Measurements from ENCODE around the gene IRAK3. TPM values are rescaled to one million over a fixed set of nuclear protein-coding genes. Genes with fewer than 3 reads are reported as not detected.
"Not testable (repeated sequence)": the region's sequence is repeated elsewhere in the genome, so short reads cannot be mapped to it uniquely, and the experiment has no call there.

The IRAK3 gene
- polyA plus RNA-seq, 6 donors from 2014 or later = 1.7 to 7.3 (median 2.1) TPM; not detected in 1

DNA sequence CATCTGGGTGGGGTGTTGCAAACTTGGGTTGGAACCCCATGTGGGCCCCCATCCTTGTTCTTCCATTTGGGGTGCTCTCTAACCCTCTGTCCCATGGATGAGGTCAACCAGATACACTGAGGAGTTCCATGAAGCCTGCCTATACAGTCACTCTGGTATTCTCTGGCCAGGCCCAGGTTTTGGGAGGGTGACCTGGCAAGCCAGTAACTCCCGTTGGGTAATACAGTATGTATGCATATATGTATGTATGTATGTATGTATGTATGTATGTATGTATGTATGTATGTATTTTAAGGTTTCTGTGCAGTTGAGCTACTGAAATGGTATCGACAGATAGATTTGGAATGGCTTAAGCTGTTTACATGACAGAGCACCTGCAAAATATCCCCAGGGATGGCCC lies 100.5 kb downstream of the IRAK3 start:
- DNase-seq (no peak), ATAC-seq (ENCODE audit: low read depth in 2 of 2) (no peak)
- Mint-ChIP-seq H3K36me3 (no peaks in the 10 kb centered on the region), H3K4me3 (no peak overlapping the region), H3K4me1 (no peaks in the 10 kb centered on the region), H3K9me3 (peaks cover 0 to 2% (median 0%) of the 10 kb centered on the region in 7 donors), H3K27me3 (peaks cover 0 to 8% (median 7%) of the 10 kb centered on the region in 3 donors), H3K27ac (no peak overlapping the region)

DNA sequence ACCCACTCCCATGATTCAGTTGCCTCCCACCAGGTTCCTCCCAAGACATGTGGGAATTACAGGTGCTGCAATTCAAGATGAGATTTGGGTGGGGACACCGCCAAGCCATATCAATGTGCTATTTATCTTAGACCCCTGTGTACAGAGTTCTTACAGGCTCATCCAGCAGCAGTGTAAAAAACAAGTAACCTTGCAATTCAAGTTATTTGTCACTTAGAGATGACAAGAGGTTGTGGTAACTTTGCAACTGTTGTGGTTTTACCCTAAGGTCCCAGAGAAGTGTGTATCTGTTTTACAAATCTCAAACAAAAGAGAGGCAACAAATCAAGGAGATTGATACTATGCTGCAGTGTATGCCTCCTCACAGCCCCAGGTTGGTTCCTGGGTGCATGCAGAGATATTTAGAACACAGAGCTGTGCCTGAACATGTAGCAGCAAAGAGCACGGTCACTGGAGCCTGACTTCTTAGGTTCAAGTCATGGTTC lies 101.7 kb downstream of the IRAK3 start:
- Mint-ChIP-seq H3K27me3 (peaks cover 0 to 10% (median 8%) of the 10 kb centered on the region in 3 donors), H3K27ac (no peak overlapping the region), H3K9me3 (peaks cover 0 to 2% (median 0%) of the 10 kb centered on the region in 7 donors), H3K36me3 (no peaks in the 10 kb centered on the region), H3K4me3 (no peak overlapping the region), H3K4me1 (no peaks in the 10 kb centered on the region)
- DNase-seq (no peak), ATAC-seq (ENCODE audit: low read depth in 2 of 2) (no peak)

DNA sequence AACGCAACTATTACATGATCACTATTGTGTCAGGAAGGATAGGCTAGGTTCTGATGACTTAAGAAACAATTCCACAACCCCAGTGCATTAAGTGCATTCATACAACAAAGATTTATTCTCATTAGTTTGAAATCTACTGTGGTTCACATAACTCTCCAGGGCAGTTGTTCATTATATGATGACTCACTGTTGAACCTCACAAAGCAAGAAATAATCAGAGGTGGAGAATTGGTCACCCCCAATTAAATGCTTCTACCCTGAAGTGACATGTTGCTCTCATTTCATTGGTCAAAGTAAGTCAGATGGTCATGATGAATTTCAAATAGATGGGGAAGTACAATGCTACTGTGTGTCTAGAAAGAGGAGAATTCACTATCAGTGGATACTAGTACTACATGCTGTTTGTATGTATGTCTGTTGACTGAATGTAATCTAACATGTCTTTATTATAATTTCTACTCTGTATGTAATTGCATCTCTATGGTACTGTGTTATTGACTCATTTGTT lies 107.2 kb downstream of the IRAK3 start:
- Mint-ChIP-seq H3K27me3 (peaks cover 0 to 15% (median 8%) of the 10 kb centered on the region in 3 donors), H3K9me3 (peaks cover 0 to 2% (median 0%) of the 10 kb centered on the region in 7 donors), H3K27ac (no peak overlapping the region), H3K36me3 (no peaks in the 10 kb centered on the region), H3K4me3 (no peak overlapping the region), H3K4me1 (peaks cover 0 to 5% (median 0%) of the 10 kb centered on the region in 3 donors)
- ATAC-seq (ENCODE audit: low read depth in 2 of 2) = no peak
- DNase-seq = no peak

DNA sequence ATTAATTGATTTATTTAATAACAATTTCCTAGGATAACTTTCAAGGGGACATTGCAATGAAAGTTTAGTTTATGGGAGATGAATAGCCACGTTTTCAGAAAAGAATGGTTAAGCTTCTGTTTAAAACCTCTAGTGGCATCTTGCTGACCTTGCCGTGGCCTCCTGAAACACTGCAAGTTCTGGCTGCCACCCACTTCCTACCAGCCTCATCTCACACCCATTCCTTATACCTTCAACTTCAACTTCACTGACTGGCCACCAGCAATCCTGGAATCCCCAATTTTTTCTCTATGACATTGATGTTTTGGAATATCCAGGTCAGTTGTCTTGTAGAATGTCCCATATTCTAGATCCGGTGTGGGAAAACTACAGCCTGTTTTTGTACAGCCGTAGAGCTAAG lies 108.1 kb downstream of the IRAK3 start:
- no peak overlapping the region for H3K4me3 Mint-ChIP-seq

DNA sequence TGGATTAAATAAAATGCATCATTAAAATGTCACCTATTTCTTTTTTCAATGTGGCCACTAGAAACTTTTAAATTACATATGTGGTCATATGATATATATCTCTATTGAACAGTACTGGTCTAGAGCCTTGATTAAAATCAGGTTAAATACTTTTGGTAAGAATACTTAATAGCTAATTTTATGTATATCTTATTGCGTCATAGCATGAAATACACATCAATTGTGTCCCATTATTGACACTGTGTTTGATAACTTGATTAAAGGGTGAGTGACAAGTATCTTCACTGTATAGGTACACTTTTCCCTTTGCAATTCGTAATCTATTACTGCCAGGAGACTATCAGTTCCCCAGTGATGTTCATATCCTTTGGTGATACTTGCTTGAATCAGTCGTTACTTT lies 108.9 kb downstream of the IRAK3 start:
- no peak for ATAC-seq (ENCODE audit: low read depth in 2 of 2)
- H3K27ac Mint-ChIP-seq = no peak overlapping the region

More for the DNA sequence above, 108.1 kb downstream of the IRAK3 start:
- Mint-ChIP-seq H3K4me1 (peaks cover 3 to 10% (median 5%) of the 10 kb centered on the region in 3 donors), H3K27ac (no peak overlapping the region), H3K9me3 (peaks cover 0 to 2% (median 0%) of the 10 kb centered on the region in 7 donors), H3K27me3 (peaks cover 0 to 15% (median 2%) of the 10 kb centered on the region in 3 donors), H3K36me3 (no peaks in the 10 kb centered on the region)
- DNase-seq (no peak), ATAC-seq (ENCODE audit: low read depth in 2 of 2) (no peak)

DNA sequence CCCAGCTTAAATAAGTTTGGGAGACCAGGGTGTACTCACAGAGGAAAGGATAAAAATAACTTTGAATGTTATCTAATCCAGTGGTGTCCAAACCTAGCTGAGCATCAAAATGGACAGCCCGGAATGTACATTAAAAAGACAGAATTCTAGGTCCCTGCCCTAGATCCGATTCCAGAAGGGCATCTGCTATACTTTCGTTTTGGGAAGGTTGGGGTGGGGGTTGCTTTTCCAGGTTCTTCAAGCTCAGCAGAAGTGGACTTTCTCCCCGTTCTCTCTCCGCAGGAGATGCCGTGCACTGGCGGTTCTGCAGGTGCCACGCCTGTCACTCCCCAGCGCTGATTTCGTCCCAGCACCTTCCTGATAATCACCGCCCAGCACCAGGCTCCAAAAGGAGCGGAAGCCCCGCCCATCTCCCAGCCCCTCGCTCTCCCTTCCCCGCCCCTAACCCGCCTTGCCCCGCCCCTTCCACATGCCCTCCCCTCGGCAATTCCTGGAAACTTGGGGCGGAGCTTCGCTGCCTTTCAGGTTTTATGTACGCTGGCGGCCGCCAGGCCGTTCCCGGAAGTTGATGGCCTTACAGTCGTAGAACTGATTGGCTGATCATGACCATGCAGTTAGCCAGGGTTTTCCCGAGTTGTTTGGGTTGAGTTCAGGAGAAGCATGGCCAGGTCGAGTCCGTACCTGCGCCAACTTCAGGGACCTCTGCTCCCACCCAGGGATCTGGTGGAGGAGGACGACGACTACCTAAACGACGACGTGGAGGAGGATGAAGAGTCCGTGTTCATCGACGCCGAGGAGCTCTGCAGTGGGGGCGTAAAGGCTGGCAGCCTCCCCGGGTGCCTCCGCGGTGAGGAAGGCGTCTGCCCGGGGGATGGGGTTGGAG lies 113.2 kb downstream of the IRAK3 start, which contains the start of gene HELB:
Gene HELB, plus strand, starts transcription at position 550 of the 883 bp plus-strand sequence. Its CDS starts 111 bp downstream, at position 661.
- Mint-ChIP-seq H3K27me3 (no peaks in the 10 kb centered on the region), H3K4me3 (peak within 1 kb of the TSS; percentile 97 to 100 (median 98)), H3K36me3 (peaks cover 0 to 4% of the 10 kb centered on the region in 2 donors), H3K9me3 (no peaks in the 10 kb centered on the region), H3K27ac (peak within 1 kb of the TSS; percentile 93 to 98 (median 96)), H3K4me1 (peaks cover 32 to 40% (median 38%) of the 10 kb centered on the region in 3 donors)
- DNase-seq = peak; percentile 80
- ATAC-seq (ENCODE audit: low read depth in 2 of 2) = peak; percentile 91 to 92

More for the DNA sequence above, 108.9 kb downstream of the IRAK3 start:
- Mint-ChIP-seq H3K9me3 (no peaks in the 10 kb centered on the region), H3K4me3 (no peak overlapping the region), H3K4me1 (peaks cover 11 to 18% (median 13%) of the 10 kb centered on the region in 3 donors), H3K27me3 (peaks cover 0 to 11% (median 0%) of the 10 kb centered on the region in 3 donors), H3K36me3 (no peaks in the 10 kb centered on the region)
- DNase-seq = no peak

DNA sequence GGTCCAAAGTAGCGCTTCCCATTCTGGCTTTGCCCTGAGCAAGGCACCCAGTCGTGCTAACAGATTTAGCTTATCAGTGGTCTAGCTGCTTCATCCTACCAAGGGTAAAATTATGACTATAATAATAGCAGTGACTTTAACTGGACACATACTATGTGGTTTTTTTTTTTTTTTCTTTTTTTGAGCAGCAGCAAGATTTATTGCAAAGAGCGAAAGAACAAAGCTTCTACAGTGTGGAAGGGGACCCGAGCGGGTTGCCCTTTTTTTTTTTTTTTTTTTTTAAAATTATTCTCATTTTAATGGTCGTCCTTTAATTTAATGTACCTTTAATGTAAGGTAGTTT lies 113.8 kb downstream of the IRAK3 start:
- no peaks in the 10 kb centered on the region for H3K9me3 Mint-ChIP-seq
- H3K4me3 Mint-ChIP-seq = peak overlapping the region; percentile 97 to 100 (median 98)
- H3K27ac Mint-ChIP-seq = peak overlapping the region; percentile 93 to 98 (median 96)
- H3K36me3 Mint-ChIP-seq = peaks cover 0 to 5% of the 10 kb centered on the region in 2 donors
- peaks cover 32 to 40% (median 38%) of the 10 kb centered on the region in 3 donors for H3K4me1 Mint-ChIP-seq
- no peaks in the 10 kb centered on the region for H3K27me3 Mint-ChIP-seq
- ATAC-seq (ENCODE audit: low read depth in 2 of 2) (no peak), DNase-seq (no peak)

DNA sequence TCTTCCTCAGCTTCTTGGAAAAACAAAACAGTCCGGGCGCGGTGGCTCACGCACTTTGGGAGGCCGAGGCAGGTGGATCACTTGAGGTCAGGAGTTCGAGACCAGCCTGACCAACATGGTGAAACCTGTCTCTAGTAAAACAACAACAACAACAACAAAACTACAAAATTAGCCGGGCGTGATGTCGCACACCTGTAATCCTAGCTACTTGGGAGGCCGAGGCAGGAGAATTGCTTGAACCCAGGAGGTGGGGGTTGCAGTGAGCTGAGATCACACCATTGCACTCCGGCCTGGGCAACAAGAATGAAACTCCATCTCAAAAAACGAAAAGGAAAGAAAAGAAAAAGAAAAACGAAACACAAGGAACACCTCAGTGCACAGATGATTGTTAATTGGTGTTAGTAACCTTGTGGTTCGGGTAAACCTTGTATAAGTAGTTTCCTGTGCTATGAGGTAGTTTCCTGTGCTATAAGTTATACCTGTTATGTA lies 114.3 kb downstream of the IRAK3 start:
- peak overlapping the region; percentile 24 to 96 (median 86) for H3K27ac Mint-ChIP-seq
- peaks cover 32 to 40% (median 38%) of the 10 kb centered on the region in 3 donors for H3K4me1 Mint-ChIP-seq
- not testable (repeated sequence) for H3K27me3 Mint-ChIP-seq, H3K9me3 Mint-ChIP-seq
- DNase-seq (peak; percentile 12), ATAC-seq (ENCODE audit: low read depth in 2 of 2) (peak in 1 of 2 donors; percentile 10)
- H3K4me3 Mint-ChIP-seq = peak overlapping the region; percentile 84 to 100 (median 98)
- peaks cover 0 to 10% of the 10 kb centered on the region in 2 donors for H3K36me3 Mint-ChIP-seq

Other genes with a start within 250 kb of the IRAK3 start
- gene LLPH, start 58.5 kb upstream of the IRAK3 start, polyA plus RNA-seq (ENCODE audit: low read depth in 6 of 6) = 10 to 100 TPM; 35.8 to 51.2 (median 40.6) TPM
- 100 to 1,000 TPM; 368 to 703 (median 513) TPM for gene TMBIM4, start 19.2 kb upstream of the IRAK3 start, polyA plus RNA-seq (ENCODE audit: low read depth in 6 of 6)
- 1 to 10 TPM in 5 of 6 donors, under 1 TPM in 1; 0.06 to 6.4 (median 4.9) TPM for gene HELB, start 113.3 kb downstream of the IRAK3 start, polyA plus RNA-seq (ENCODE audit: low read depth in 6 of 6)

Data from naive B cell (primary cell).